DMS114 treated with DMSO at 0.1 percent for 48 hours (cell line): ENCODE results near the gene TNNI2.
"Not testable (repeated sequence)": the region's sequence is repeated elsewhere in the genome, so short reads cannot be mapped to it uniquely, and the experiment has no call there.

ENCODE experiments used
- DNase-seq: peaks from one replicate; lab custom pipeline; 2025; ENCODE audit not compliant: unreplicated experiment; lab: John Stamatoyannopoulos, UW

TNNI2 gene

DNA sequence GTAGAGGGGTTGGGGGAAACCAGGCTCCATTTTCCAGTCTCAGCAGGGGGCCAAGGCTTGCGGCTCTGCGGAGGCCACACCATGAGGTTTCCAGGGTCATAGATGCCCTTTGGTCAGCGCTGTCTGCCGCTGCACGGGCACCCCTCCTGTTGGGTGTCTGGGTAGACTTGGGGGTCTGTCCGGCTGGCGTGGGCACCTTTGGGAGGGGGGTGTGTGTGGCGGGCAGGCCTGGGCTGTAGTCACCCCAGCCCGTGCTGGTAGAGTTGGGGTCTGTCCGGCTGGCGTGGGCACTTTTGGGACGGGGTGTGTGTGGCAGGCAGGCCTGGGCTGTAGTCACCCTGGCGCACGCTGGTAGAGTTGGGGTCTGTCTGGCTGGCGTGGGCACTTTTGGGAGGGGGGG is 32.8 kb downstream of the TNNI2 start:
- no peak for DNase-seq

DNA sequence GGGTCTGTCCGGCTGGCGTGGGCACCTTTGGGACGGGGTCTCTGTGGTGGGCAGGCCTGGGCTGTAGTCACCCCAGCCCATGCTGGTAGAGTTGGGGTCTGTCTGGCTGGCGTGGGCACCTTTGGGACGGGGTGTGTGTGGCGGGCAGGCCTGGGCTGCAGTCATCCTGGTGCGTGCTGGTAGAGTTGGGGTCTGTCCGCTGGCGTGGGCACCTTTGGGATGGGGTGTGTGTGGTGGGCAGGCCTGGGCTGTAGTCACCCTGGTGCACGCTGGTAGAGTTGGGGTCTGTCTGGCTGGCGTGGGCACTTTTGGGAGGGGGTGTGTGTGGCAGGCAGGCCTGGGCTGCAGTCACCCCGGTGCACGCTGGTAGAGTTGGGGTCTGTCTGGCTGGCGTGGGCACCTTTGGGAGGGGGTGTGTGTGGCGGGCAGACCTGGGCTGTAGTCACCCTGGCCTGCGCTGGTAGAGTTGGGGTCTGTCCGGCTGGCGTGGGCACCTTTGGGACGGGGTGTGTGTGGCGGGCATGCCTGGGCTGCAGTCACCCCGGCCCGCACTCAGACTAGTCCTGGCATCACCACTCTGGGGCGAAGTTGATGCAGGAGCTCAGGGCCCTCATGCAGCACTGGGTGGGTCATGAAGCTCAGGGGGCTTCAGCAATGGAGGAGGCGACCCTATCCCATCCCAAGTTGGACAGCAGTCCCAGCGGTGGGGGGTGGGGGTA is 33.6 kb downstream of the TNNI2 start:
- DNase-seq, result no peak

DNA sequence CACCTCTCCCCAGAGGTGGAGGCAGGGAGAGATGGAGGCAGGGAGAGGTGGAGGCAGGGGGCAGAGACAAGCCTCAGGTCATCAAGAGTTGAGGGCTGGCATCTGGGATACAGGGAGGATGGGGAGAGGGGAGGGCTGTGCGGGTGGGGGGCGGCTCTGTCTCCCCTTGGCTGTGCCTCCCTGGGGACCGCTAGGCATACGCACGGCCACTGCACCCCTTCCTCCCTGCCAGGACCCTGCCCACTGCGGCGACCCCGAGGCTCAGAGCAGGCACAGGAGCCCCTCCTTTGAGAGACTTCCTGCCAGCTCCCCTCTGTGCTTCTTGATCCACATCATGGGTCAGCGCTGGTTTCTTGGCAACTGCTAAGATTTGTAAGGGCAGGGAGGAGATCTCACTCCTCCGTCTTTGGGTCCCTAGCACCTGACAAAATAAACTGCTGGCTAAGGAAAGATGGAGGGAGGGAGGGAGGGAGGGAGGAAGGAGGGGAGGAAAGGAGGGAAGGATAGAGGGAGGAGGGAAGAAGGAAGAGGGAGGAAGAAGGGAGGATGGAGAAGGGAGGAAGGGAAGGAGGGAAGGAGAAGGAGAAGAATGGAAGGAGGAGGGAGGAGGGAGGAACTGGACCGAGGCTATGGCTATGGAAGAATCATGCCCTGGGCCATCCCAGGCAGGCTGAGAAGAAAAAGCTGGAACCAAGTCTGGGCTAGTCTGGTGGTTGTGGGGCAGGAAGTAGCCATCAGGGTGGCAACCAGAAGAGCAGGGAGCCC is 34.4 kb downstream of the TNNI2 start:
- no peak for DNase-seq

- DNase-seq, result not testable (repeated sequence)
Measured at GRCh38 chr11:1873813-1874150, 35.0 kb downstream of the TNNI2 start.

- DNase-seq, result not testable (repeated sequence)
Measured at GRCh38 chr11:1874441-1875092, 35.8 kb downstream of the TNNI2 start.

- no peak for DNase-seq
Measured at GRCh38 chr11:1875093-1875850, 36.5 kb downstream of the TNNI2 start.

GRCh38 chr11:1875851-1876301 is 37.1 kb downstream of the TNNI2 start:
- not testable (repeated sequence) for DNase-seq

DNA sequence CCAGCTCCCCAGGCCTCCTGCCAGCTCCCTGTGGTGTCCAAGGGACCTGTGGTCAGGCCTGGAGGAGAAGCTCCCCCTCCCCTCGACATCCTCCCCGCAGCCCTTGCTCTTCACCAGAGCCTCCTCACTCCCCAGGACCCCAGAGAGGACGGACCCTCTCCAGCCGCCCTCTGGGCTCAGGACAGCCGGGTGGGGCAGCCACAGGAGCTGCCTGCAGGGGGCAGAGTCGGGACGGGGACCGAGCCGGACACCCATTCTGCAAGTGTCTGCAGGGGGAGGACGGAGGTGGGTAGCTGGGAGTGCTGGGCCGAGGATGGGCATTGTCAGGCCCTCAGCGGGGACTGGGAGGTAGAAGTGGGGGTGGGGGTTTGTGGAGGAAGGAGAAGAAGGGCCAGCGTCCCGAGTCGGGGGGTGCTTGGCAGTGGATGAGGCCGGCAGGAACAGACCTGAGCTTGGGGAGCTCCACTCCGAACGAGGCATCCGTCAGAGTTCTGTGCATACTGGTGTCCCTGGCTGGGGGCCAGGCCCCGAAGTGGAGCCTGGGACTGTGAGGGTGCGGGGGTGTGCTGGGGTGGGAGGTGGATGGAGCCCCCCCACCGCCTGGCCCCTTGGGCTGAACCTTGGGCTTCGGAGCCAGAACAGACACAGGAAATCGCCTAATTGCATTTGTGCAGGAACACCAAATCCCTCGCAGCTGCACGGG is 37.7 kb downstream of the TNNI2 start:
- no peak for DNase-seq

- no peak for DNase-seq
Measured at GRCh38 chr11:1877211-1878136, 38.7 kb downstream of the TNNI2 start.

- no peak for DNase-seq
Measured at GRCh38 chr11:1878137-1879031, 39.6 kb downstream of the TNNI2 start.

- no peak for DNase-seq
Measured at GRCh38 chr11:1879342-1879940, 40.7 kb downstream of the TNNI2 start.

DNA sequence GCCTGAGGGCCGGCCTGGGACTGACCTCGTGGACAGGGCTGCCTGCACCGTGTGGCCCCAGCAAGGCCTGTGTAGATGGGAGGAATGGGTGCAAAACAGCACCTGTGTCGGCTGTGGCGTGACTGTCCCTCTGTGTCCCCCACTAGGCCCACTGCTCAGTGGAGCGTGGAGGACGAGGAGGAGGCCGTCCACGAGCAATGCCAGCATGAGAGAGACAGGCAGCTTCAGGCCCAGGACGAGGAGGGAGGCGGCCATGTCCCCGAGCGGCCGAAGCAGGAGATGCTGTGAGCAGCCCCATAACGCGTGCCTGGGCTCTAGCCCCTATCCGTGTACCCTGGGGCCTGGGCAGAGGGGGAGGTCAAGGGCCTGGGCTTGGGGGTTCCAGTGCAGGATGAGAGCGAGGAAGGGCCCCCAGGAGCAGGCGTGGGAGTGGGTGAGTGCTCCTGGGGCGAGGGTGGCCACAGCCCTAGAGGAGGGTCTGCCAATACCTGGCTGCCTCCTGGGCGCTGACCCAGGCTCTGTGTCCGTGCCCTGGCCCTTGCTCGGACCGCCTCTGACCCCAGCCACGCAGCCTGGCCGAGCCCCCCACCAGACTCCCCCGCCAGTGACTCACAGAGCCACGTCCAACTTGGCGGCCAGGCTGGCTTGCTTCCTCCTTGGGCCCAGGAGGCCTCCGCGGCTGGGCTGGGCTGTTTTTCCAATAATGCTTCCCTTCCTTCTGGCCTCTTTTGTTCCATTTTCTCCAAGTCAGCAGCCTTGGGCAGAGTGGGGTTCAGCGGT is 41.4 kb downstream of the TNNI2 start:
- DNase-seq, result no peak

GRCh38 chr11:1880746-1881441 is 42.1 kb downstream of the TNNI2 start:
- no peak for DNase-seq

DNA sequence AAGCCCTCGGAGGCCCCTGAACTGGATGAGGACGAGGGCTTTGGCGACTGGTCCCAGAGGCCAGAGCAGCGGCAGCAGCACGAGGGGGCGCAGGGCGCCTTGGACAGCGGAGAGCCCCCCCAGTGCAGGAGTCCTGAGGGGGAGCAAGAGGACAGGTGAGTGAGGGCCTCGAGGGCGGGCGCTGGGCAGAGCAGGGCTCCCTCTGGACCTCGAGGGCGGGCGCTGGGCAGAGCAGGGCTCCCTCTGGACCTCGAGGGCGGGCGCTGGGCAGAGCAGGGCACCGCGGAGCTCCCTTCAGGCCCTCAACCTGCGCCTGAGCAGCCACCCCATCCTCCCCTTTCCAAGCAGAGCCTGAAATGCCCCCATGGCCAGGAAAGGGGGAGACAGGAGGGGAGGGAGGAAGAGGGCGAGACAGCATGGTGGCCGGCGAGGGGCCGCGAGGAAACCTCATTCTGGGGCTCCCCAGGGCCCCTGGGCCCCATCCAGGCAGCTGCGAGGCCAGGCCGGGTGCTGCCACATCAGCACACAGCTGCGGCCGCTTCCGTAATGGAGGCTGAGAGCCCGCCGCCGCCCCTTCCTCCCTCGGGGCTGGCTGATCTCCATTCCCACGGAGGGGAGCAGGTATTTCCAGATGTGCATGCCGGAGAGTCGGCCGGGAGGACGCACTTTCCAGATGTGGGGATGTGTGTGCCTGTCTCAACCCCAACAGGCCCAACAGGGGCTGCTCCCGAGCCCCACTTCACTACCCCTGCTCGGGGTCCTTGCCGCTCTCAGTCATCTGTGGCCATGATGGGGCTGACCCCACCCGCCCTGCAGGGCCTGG is 42.9 kb downstream of the TNNI2 start:
- DNase-seq, result no peak

DNA sequence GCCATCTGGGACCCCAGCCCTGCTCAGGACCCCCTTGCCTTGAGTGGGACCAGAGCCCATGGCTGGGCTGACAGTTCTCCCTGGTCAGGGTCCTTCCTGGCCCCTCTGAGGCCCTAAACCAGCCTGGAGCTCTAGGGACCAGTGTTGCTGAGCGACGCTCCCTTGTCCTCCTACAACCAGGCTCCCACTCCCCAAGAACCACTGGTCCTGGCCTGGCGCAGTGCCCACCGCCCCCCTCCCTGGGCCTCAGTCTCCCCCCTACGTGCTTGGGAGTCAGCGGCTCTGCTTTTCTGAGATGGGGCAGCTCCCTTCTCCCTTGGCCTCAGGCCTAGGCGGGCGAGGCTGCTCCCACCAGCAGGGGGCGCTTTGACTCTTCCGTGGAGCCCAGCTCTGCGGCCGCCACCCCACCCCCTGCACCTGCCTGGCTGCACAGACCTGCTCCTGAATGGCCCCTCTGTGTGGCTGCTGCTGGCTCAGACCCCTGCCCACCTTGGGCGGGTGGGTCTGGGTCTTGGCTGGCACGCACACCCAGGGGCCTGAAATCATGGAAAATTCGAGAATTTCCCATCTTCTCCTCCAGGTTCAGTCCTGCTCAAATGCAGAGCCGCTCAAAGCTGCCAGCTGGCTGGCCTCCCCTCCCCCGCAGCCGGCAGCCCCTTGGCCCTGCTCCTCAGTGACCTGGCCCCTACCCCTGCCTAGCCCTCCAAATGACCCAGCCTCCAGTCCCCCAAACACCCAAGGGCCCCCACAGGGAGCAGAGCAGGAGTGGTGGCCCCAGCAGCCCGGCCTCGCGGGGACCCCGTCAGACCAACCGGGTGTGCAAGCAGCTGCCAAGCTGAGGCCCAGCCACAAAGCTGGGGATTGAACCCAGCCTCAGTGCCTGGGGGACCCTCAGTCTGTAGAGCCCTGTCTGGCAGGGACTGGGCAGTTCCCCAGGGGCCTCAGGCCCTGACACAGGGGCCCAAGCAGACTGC is 43.8 kb downstream of the TNNI2 start:
- peak; percentile 9 for DNase-seq
